ENCODE results near the gene PLPP3. TPM values are rescaled to one million over a fixed set of nuclear protein-coding genes. Genes with fewer than 3 reads are reported as not detected.

The PLPP3 gene
- total and polyA plus RNA-seq, 2 of the 8 experiments (the other 6 are each of a cell fraction or from before 2014, with no cell fraction given) = 33.2 to 42.0 TPM

DNA sequence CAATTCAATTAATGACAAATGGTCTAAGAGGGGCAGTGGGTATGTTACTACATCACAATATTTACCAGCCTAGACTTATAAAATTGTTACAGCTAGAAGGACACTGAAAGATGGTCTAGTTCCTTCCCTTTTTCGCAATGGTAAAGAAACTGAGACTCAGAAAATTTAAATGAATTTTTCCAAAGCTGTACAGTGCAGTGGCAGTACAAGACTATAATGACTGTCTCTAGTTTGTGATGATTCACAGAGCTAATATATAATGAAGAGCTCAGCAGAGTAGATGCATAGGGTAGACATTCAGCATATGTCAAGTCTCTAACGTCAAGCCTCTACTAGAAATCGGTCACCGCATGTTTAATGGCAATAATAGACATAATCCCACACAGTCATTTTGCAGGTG is 4.6 kb downstream of the PLPP3 start:
- no peak overlapping the region for H4K5ac ChIP-seq (ENCODE audit: insufficient read length, low read depth, low read length)
- no peak overlapping the region for H2AFZ ChIP-seq (ENCODE audit: low read length)
- H4K8ac ChIP-seq (ENCODE audit: extremely low read depth, insufficient read depth, low read length) = no peak overlapping the region
- H2BK15ac ChIP-seq (ENCODE audit: low read length) = peak overlapping the region; percentile 34; the same call in 1 of the 2 replicates
- peaks cover 6 to 13% of the 10 kb centered on the region in 2 experiments for H4K20me1 ChIP-seq (replicated peaks in 1 of 2; ENCODE audit: control insufficient read depth in 1 of 2, insufficient read depth in 2 of 2, low read length in 2 of 2)
- no peak overlapping the region for H2BK120ac ChIP-seq (replicated peaks; ENCODE audit: low read depth, low read length)
- H3K56ac ChIP-seq (replicated peaks; ENCODE audit: insufficient read length, low read depth, low read length) = no peak overlapping the region
- TF ChIP-seq JUND (IDR thresholded peaks at IDR 0.05; ENCODE audit: low read length) = no peak
- H3K79me1 ChIP-seq (ENCODE audit: low read depth, low read length) = 0 out of 2 replicates have a peak, but pooled peaks cover under 1% of the 10 kb centered on the region
- H3K4me2 ChIP-seq (ENCODE audit: insufficient read depth in 1 of 2, low read depth in 2 of 2, low read length in 2 of 2) = peak overlapping the region; percentile 77
- no peak overlapping the region for H3K4ac ChIP-seq (replicated peaks; ENCODE audit: insufficient read length, low read depth, low read length)
- H3K18ac ChIP-seq (ENCODE audit: extremely low read depth, low read length) = no peak overlapping the region
- no peak overlapping the region for H2BK5ac ChIP-seq (ENCODE audit: low read depth, low read length)
- peaks cover 65 to 92% of the 10 kb centered on the region in 2 experiments for H3K79me2 ChIP-seq (ENCODE audit: control insufficient read depth in 1 of 2, insufficient read depth in 2 of 2, low read length in 2 of 2)
- no peak overlapping the region for H2BK12ac ChIP-seq (ENCODE audit: low read depth, low read length)
- H2BK20ac ChIP-seq (ENCODE audit: low read length) = 0 out of 2 replicates have a peak overlapping the region, but pooled peaks have one; percentile 15
- peak overlapping the region in 2 of 4 experiments; percentile 79 to 91; a peak in 4 of 8 replicates for H3K4me3 ChIP-seq (ENCODE audit: extremely low read depth in 1 of 4, insufficient read depth in 2 of 4, low read depth in 3 of 4, low read length in 4 of 4)
- no peaks in the 10 kb centered on the region for H3K9me3 ChIP-seq (ENCODE audit: insufficient read depth in 2 of 2, low read depth in 1 of 2, low read length in 1 of 2)
- no peak overlapping the region for H3K27ac ChIP-seq (ENCODE audit: low read depth, low read length)
- WGBS, 2 experiments (ENCODE audit: extremely low coverage in 1 of 2, insufficient coverage in 1 of 2, insufficient read length in 1 of 2, insufficient replicate concordance in 2 of 2, low coverage in 1 of 2, low lambda C conversion rate in 2 of 2, missing lambda C conversion rate in 1 of 2) = 92% methylated on average over 4 of the region's 4 CpGs; no CpG with 5 or more reads in 1 of the 2 experiments
- H3K23ac ChIP-seq (ENCODE audit: insufficient read length) = no peak overlapping the region
- H3K9ac ChIP-seq (replicated peaks in 1 of 4; ENCODE audit: extremely low read depth in 1 of 4, low read depth in 3 of 4, low read length in 3 of 4) = no peak overlapping the region
- peaks cover 0 to 6% (median 0%) of the 10 kb centered on the region in 4 experiments; a peak in 1 of 8 replicates for H3K36me3 ChIP-seq (ENCODE audit: control insufficient read depth in 2 of 4, insufficient read depth in 4 of 4, low read length in 3 of 4)
- CTCF ChIA-PET (ENCODE audit: partially characterized antibody) = interaction anchor here (0.5 to 2.8 kb wide), 12 partner anchors 10 to 166 kb away, joined by 3 to 9 read pairs (median 4); no protein-coding TSS in a partner anchor
- H3K23me2 ChIP-seq (ENCODE audit: low read depth, low read length) = peaks cover 6% of the 10 kb centered on the region
- POLR2A ChIA-PET (ENCODE audit: partially characterized antibody) = interaction anchor here (1.3 to 3.3 kb wide), 2 partner anchors 10 to 25 kb away, joined by 4 to 18 read pairs; no protein-coding TSS in a partner anchor
- H2AK5ac ChIP-seq (ENCODE audit: low read depth, low read length) = peak overlapping the region; percentile 13; the same call in 1 of the 2 replicates
- H4K91ac ChIP-seq (replicated peaks; ENCODE audit: insufficient read length, low read length) = no peak overlapping the region
- no peaks in the 10 kb centered on the region for H3K27me3 ChIP-seq (replicated peaks in 1 of 4; ENCODE audit: control insufficient read depth in 3 of 4, extremely low read depth in 1 of 4, insufficient read depth in 3 of 4, low read length in 3 of 4)
- peaks cover 5 to 20% (median 15%) of the 10 kb centered on the region in 4 experiments; a peak in 6 of 7 replicates for H3K4me1 ChIP-seq (replicated peaks in 1 of 4; ENCODE audit: control insufficient read depth in 3 of 4, insufficient read depth in 4 of 4, low read length in 3 of 4)
- no peak overlapping the region for H3K14ac ChIP-seq (ENCODE audit: insufficient read length)
- FAIRE-seq = no peak
- DNase-seq (ENCODE audit: low read depth in 1 of 2, low spot score in 2 of 2) = no peak

Data from H1 (cell line).